HG03432 (cell line): Measurements from ENCODE around the gene CACUL1.
"Not testable (repeated sequence)": the region's sequence is repeated elsewhere in the genome, so short reads cannot be mapped to it uniquely, and the experiment has no call there.

Experiments used
- ATAC-seq: cut with Tn5 transposase; IDR thresholded peaks from one replicate; pipeline ENCODE4 v1.9.1; 2021; ENCODE audit warnings: mild to moderate bottlenecking, moderate library complexity; ENCODE audit not compliant: unreplicated experiment

The CACUL1 gene

GRCh38 chr10:118769898-118770600 is 15.3 kb upstream of the CACUL1 start:
- no peak for ATAC-seq

GRCh38 chr10:118768041-118768919 is 13.5 kb upstream of the CACUL1 start:
- no peak for ATAC-seq

GRCh38 chr10:118767297-118768040 is 12.7 kb upstream of the CACUL1 start:
- ATAC-seq = no peak

GRCh38 chr10:118764195-118764594 is 9.4 kb upstream of the CACUL1 start:
- ATAC-seq = no peak

GRCh38 chr10:118763202-118763988 is 8.6 kb upstream of the CACUL1 start:
- ATAC-seq = no peak

- no peak for ATAC-seq
These were observed 5.5 kb upstream of the CACUL1 start for GRCh38 chr10:118760265-118760664.

- no peak for ATAC-seq
These were observed 3.7 kb upstream of the CACUL1 start for GRCh38 chr10:118758449-118758848.

- peak; percentile 22 for ATAC-seq
These were observed 578 bp downstream of the CACUL1 start for GRCh38 chr10:118754229-118754555.

GRCh38 chr10:118753331-118754228 is 1.2 kb downstream of the CACUL1 start:
- peak; percentile 10 for ATAC-seq

GRCh38 chr10:118752409-118752808 is 2.4 kb downstream of the CACUL1 start:
- ATAC-seq = no peak

GRCh38 chr10:118751265-118751664 is 3.5 kb downstream of the CACUL1 start:
- ATAC-seq = no peak

- ATAC-seq = no peak
These were observed 6.7 kb downstream of the CACUL1 start for GRCh38 chr10:118748041-118748440.

- ATAC-seq = no peak
These were observed 8.5 kb downstream of the CACUL1 start for GRCh38 chr10:118746246-118746645.

- no peak for ATAC-seq
These were observed 9.7 kb downstream of the CACUL1 start for GRCh38 chr10:118745056-118745455.

GRCh38 chr10:118744346-118744918 is 10.3 kb downstream of the CACUL1 start:
- not testable (repeated sequence) for ATAC-seq

- ATAC-seq = no peak
These were observed 12.0 kb downstream of the CACUL1 start for GRCh38 chr10:118742782-118743181.

GRCh38 chr10:118742032-118742431 is 12.7 kb downstream of the CACUL1 start:
- no peak for ATAC-seq

GRCh38 chr10:118738406-118738805 is 16.4 kb downstream of the CACUL1 start:
- no peak for ATAC-seq

- ATAC-seq = no peak
These were observed 17.0 kb downstream of the CACUL1 start for GRCh38 chr10:118737603-118738302.
